IPS DF 4.7 (cell line): ENCODE measurements around the gene ELK1.

Experiments used
- DNase-seq: peaks from one replicate; pipeline ENCODE4 v3.0.0-alpha.2; 2013; ENCODE audit warnings: low spot score; ENCODE audit errors: extremely low read depth

Gene ELK1

DNA sequence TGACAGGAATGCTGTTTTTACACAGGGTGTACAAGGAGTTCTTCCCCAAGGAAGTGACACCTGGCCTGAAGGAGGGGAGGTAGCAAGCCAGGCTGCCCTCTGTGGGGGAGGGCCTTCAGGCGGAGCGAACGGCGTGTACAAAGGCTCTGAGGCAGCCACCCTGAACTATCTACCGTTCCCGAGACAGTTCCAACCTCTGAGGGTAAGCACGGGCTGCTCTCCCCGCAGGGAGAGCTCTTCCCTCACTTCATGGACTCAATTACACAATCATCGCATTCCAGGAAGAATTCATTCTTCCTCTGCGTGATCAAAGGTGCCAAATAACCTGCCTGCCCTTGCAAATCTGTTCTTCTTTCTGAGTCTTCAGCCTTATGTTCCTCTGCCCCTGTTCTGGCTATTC is 4.8 kb downstream of the ELK1 start:
- DNase-seq = no peak

DNA sequence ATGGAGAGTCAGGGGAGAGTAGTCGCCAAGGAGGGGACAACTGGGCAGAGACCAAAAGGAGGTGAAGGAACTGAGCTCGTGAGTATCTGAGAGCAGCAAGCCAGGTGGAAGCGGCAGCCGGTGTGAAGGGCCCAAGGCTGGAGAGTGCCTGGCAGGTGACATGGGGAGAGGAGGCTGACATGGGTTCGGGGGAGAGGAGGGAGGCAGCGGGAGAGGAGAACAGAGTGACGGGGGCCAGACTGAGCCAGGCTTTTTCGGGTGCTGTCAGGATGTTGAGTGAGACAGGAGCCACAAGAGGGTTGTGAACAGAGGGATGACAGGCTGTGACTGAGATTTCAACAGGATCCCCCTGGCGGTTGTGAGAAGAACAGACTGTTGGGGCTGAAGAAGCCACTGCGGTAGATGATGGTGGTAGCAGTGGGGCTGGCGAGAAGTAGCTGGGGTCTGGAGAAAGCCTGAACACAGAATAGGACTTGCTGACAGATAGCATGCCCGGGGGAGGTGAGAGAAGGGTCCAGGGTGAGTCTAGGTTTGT is 5.7 kb downstream of the ELK1 start:
- no peak for DNase-seq

DNA sequence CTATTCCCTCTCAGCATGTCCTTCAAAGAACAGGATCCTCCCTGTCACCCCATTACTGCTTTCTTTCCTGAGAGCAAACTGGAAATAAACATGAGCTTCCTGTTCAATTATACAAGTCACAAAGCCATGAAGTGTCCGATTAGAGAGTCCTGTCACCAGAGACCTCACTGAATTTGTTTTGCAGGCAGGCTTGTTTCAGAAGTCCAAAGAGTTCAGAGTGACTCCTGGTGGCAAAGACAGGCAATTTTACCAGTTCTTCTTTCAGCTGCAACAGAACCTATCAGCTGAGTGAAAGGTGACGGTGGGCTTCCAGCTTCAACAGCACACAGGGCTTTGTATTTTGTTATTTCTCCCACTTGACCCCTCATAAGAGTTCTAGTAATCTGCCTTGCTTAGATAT is 6.4 kb downstream of the ELK1 start:
- DNase-seq = no peak

- no peak for DNase-seq
Measured at GRCh38 chrX:47638816-47639215, 11.5 kb downstream of the ELK1 start.

- no peak for DNase-seq
Measured at GRCh38 chrX:47637546-47638195, 12.7 kb downstream of the ELK1 start.

GRCh38 chrX:47634871-47635575 is 15.3 kb downstream of the ELK1 start:
- no peak for DNase-seq

DNA sequence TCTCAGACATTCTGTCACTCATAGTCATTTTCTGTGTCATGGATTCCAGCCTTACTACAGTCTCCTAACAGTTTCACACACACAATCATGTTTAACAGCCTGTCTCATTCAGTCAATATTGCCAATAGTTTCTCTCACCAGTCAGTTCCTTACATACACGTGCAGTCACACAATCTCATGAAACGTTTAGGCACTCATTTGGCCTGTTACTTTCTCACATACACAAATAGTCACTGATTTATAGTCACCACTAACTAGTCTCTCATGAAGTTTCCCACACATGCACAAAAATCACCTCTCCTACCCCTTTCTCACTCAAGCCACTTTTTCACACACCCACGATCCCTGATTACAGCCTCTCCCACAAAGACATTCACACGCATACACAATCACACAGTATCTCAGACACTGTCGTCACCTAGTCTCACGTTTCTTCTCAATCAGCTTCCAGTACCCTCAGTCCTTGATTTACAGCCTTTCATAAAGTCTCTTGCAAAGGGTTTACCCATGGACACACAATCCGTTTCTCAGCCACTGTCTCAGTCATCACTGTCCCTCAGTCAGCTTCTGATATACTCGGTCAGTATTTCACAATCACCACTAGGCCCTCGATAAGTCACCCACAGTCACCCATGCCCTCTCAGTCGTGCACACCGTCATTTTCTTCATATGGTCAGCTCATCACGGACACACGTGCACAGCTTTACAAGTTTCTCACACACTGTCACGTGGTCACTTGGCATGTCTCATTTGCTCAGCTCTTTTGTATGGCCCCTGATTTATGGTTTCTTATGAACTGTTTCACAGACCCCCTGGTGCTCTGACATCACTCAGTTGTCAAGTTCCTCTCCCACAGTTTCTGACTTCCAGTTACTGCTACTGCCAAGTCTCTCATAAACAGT is 16.4 kb downstream of the ELK1 start:
- no peak for DNase-seq

DNA sequence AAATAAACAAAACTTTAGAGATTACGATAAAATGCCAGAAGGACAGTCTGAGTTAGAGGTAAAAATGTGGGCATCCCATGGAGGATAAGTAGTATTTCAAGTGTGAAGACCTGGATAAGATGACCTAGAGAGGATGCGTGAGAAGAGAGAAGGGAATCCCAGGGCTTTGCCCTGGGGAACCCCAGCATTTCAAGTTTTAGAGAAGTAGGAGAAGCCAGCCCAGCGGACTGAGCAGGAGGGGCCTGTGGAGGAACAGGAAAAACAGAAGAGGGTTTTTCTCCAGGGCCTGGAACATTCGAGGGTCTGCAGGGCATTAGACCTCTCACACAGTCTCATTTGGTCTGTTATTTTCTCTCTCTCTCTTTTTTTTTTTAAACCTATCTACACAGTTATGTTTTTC is 17.7 kb downstream of the ELK1 start:
- DNase-seq = no peak

DNA sequence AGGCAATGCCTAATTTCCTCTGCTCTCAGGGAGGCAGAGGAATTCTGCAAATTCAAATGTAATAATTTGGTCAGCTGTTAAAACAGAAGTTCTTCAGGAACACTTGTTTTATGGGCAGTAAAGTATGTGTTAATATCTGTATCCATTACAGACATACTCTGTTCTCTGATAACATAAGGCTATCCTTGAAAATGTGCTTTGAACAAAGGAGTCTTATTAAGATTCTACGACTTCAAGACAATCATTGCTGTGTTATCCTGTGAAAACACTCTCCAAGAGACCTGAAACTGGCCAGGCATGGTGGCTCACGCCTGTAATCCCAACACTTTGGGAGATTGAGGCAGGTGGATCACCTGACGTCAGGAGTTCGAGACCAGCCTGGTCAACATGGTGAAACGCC is 18.7 kb downstream of the ELK1 start:
- DNase-seq = no peak

- no peak for DNase-seq
Measured at GRCh38 chrX:47629419-47630200, 20.8 kb downstream of the ELK1 start, which contains the start of gene CFP. TSS of gene CFP (minus strand) at chrX:47629930. CDS start at chrX:47629844, 86 bp downstream.

DNA sequence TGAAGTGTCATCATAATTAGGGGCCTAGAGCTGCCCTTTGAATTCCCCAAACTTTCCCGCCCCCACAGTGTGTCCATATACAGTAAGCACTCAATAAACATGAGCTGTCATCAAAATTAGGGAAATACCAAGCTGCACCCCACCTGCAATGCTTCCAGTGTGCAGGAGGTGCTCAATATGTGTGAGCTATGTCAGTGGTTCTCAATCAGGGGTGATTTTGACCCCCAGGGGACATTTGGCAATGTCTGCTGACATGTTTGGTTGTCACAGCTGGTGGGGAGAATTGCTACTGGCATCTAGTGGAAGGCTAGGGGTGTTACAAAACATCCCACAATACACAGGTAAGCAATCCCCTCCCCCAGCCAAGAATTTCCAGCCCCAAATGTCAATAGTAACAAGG is 21.4 kb downstream of the ELK1 start:
- DNase-seq = no peak

- DNase-seq = no peak
Measured at GRCh38 chrX:47625365-47625764, 25.0 kb downstream of the ELK1 start.

- DNase-seq = no peak
Measured at GRCh38 chrX:47623540-47624027, 26.8 kb downstream of the ELK1 start.

- no peak for DNase-seq
Measured at GRCh38 chrX:47621851-47622250, 28.5 kb downstream of the ELK1 start.

DNA sequence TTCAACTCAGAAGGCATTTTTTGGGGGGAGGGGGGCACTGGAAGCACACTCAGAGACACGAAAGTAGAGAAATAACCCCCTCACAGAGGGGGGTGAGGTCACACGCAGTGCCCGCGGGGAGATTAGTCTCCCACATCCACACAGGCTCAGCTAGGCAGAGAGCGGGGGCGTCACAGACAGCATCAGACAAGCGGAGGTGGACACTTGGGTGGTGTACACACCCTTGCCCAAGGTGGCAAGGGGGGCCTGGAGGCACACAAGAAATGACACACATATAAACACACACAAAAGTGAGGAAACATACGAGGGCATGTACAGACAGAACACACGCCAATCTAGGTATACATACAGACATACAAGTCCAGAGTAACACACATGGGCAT is 30.1 kb downstream of the ELK1 start:
- DNase-seq = no peak

DNA sequence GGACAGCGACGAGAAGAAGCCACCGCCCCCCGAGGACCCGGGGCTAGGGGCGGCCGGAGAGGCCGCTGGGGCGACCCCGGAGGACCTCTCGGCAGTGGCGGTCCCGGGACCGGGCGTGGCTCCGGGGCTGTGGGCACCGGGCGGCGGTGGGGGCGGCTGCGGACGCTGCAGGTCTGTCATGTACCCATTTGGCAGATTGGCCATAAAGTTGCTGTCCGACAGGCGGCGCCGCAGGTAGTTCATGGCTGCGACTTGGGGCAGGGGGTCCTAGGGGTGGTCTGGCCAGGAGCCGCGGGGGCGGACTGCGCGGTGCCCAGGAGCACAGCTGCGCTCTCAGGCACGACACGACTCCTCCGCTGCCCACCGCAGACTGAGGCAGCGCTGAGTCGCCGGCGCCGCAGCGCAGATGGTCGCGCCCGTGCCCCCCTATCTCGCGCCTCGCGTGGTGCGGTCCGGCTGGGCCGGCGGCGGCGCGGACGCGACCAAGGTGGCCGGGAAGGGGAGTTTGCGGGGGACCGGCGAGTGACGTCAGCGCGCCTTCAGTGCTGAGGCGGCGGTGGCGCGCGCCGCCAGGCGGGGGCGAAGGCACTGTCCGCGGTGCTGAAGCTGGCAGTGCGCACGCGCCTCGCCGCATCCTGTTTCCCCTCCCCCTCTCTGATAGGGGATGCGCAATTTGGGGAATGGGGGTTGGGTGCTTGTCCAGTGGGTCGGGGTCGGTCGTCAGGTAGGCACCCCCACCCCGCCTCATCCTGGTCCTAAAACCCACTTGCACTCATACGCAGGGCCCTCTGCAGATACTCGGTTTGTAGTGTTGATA is 30.7 kb downstream of the ELK1 start, which contains the start of gene SYN1:
TSS of gene SYN1 (minus strand) at position 372 of the 817 bp plus-strand sequence. CDS start at position 243, 129 bp downstream.
- no peak for DNase-seq

DNA sequence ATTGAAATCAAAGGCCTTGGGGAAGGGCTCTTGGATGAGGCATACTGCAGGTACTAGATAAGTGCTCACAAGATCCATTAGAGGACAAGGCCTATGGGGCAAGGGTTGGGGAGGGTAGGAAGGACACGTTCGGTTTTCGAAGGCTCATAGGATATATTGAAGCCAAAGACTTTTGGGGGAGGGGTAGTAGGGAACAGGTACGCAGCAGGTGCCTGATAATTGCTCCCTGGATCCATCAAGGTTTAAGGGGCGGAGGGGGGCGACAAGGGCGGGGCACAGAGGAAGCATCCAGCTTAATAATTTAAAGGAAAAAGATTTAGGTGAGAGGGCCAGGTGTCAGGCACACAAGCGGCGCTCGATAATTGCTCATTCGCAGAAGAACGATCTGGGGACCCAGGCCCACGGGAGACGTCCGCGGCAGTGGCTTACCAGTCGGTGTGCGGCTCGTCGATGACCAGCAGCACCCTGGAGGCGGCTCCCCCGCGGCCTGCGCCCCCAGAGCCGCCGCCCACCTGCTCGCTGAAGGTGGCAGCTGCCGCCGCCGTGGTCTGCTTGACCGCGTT is 31.4 kb downstream of the ELK1 start:
- DNase-seq = no peak

- no peak for DNase-seq
Measured at GRCh38 chrX:47614618-47615017, 35.7 kb downstream of the ELK1 start.

- no peak for DNase-seq
Measured at GRCh38 chrX:47613082-47613481, 37.3 kb downstream of the ELK1 start.

DNA sequence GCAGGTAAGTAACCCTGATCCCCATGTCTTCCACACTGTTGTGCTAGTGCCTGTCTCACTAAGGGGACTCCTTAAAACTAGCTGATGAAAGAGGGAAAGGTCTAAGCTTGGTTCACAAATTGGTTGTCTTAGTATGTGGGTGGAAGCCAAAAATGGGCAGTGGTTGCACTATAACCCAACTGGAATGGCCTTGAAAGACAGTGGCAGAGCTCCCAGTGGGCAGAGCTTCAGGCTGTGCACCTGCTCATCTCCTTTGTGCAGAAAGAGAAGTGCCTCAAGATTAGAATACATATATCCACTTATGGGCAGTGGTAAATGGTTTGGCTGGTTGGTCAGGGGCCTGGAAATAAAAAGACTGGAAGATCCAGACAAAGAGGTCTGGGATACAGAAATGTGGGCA is 37.9 kb downstream of the ELK1 start:
- no peak for DNase-seq
